Activated CD4-positive, alpha-beta memory T cell treated with anti-CD3 and anti-CD28 coated beads for 36 hours (primary cell): Measurements from ENCODE around the gene RGS17. TPM values are rescaled to one million over a fixed set of nuclear protein-coding genes. Genes with fewer than 3 reads are reported as not detected.

Source experiments
- CTCF ChIA-PET: fragments of 350-600 bp; sonication (Branson Sonifier 250); formaldehyde crosslinking; loops from one replicate; lab custom pipeline; 2021; ENCODE audit warnings: antibody characterized with exemption, inconsistent platforms; lab: Charles Lee
- POLR2A ChIA-PET: fragments of 350-600 bp; sonication (Branson Sonifier 250); formaldehyde crosslinking; loops from one replicate; lab custom pipeline; 2021; ENCODE audit warnings: antibody characterized with exemption; lab: Charles Lee
- DNase-seq: peaks from one replicate; pipeline ENCODE4 v3.0.0-alpha.2; 2020
- H3K27ac Mint-ChIP-seq: one replicate; pipeline ENCODE4 v1.8.0; 2021; ENCODE audit warnings: mixed read lengths
- H3K27me3 Mint-ChIP-seq: one replicate; pipeline ENCODE4 v1.8.0; 2021; ENCODE audit warnings: mixed read lengths
- H3K36me3 Mint-ChIP-seq: one replicate; pipeline ENCODE4 v1.8.0; 2021; ENCODE audit warnings: mixed read lengths
- H3K4me1 Mint-ChIP-seq: one replicate; pipeline ENCODE4 v1.8.0; 2021; ENCODE audit warnings: low read depth, mixed read lengths
- H3K4me3 Mint-ChIP-seq: one replicate; pipeline ENCODE4 v1.8.0; 2021; ENCODE audit warnings: mild to moderate bottlenecking, mixed read lengths
- H3K9me3 Mint-ChIP-seq: one replicate; pipeline ENCODE4 v1.8.0; 2021; ENCODE audit warnings: mixed read lengths
- intact Hi-C: fragments of 100-400 bp; cut with micrococcal nuclease; formaldehyde crosslinking; loops from one replicate; pipeline ENCODE4 v1.15.1; 2023
- total RNA-seq, 2 experiments: library from RNA; stranded (reverse); gene quantifications; one replicate each; pipeline ENCODE4 v1.2.3, GENCODE V29; 2021

RGS17 gene
- total RNA-seq, 2 experiments from 2014 or later, result not detected

- no peaks in the 10 kb centered on the region for H3K9me3 Mint-ChIP-seq
- H3K4me1 Mint-ChIP-seq, result no peaks in the 10 kb centered on the region
- no peaks in the 10 kb centered on the region for H3K27me3 Mint-ChIP-seq
- ChIA-PET POLR2A (no interaction called here), CTCF (no interaction called here)
- H3K4me3 Mint-ChIP-seq, result no peak overlapping the region
- H3K36me3 Mint-ChIP-seq, result no peaks in the 10 kb centered on the region
- no peak overlapping the region for H3K27ac Mint-ChIP-seq
- intact Hi-C loops, result no loop called here
- no peak for DNase-seq
Measured at GRCh38 chr6:153045271-153045670, 85.8 kb downstream of the RGS17 start.

- no peaks in the 10 kb centered on the region for H3K9me3 Mint-ChIP-seq
- no peak overlapping the region for H3K4me3 Mint-ChIP-seq
- intact Hi-C loops, result no loop called here
- CTCF ChIA-PET, result no interaction called here
- no peak overlapping the region for H3K27ac Mint-ChIP-seq
- no peak for DNase-seq
- H3K4me1 Mint-ChIP-seq, result no peaks in the 10 kb centered on the region
- no peaks in the 10 kb centered on the region for H3K36me3 Mint-ChIP-seq
- H3K27me3 Mint-ChIP-seq, result no peaks in the 10 kb centered on the region
- POLR2A ChIA-PET, result no interaction called here
Measured at GRCh38 chr6:153044295-153044694, 86.8 kb downstream of the RGS17 start.

GRCh38 chr6:153043719-153044118, 87.4 kb downstream of the RGS17 start:
- Mint-ChIP-seq H3K4me3 (no peak overlapping the region), H3K27ac (no peak overlapping the region), H3K9me3 (no peaks in the 10 kb centered on the region), H3K27me3 (no peaks in the 10 kb centered on the region), H3K36me3 (no peaks in the 10 kb centered on the region), H3K4me1 (no peaks in the 10 kb centered on the region)
- ChIA-PET POLR2A (no interaction called here), CTCF (no interaction called here)
- no peak for DNase-seq
- intact Hi-C loops, result no loop called here

GRCh38 chr6:153038378-153039057, 92.6 kb downstream of the RGS17 start:
- no peak for DNase-seq
- no peaks in the 10 kb centered on the region for H3K9me3 Mint-ChIP-seq
- CTCF ChIA-PET, result no interaction called here
- no peaks in the 10 kb centered on the region for H3K4me1 Mint-ChIP-seq
- H3K4me3 Mint-ChIP-seq, result no peak overlapping the region
- H3K27ac Mint-ChIP-seq, result no peak overlapping the region
- H3K27me3 Mint-ChIP-seq, result no peaks in the 10 kb centered on the region
- intact Hi-C loops, result loop anchor here (10.0 kb wide), 2 partner anchors 476 to 906 kb away; no protein-coding TSS in a partner anchor
- no peaks in the 10 kb centered on the region for H3K36me3 Mint-ChIP-seq
- POLR2A ChIA-PET, result no interaction called here

- Mint-ChIP-seq H3K27me3 (peaks cover 5% of the 10 kb centered on the region), H3K36me3 (no peaks in the 10 kb centered on the region), H3K4me1 (no peaks in the 10 kb centered on the region), H3K9me3 (no peaks in the 10 kb centered on the region), H3K27ac (no peak overlapping the region), H3K4me3 (no peak overlapping the region)
- intact Hi-C loops, result loop anchor here (5.0 to 10.0 kb wide), 3 partner anchors 278 to 911 kb away; no protein-coding TSS in a partner anchor
- POLR2A ChIA-PET, result no interaction called here
- no peak for DNase-seq
- CTCF ChIA-PET, result no interaction called here
Measured at GRCh38 chr6:153034139-153034538, 96.9 kb downstream of the RGS17 start.

GRCh38 chr6:153032255-153032882, 98.7 kb downstream of the RGS17 start:
- Mint-ChIP-seq H3K4me1 (no peaks in the 10 kb centered on the region), H3K9me3 (no peaks in the 10 kb centered on the region), H3K27ac (no peak overlapping the region), H3K36me3 (no peaks in the 10 kb centered on the region), H3K4me3 (no peak overlapping the region), H3K27me3 (peaks cover 5% of the 10 kb centered on the region)
- intact Hi-C loops, result loop anchor here (5.0 to 10.0 kb wide), 3 partner anchors 280 to 912 kb away; no protein-coding TSS in a partner anchor
- ChIA-PET CTCF (interaction anchor here (0.7 to 2.2 kb wide), 7 partner anchors 84 to 479 kb away, joined by 3 to 7 read pairs (median 3); no protein-coding TSS in a partner anchor), POLR2A (no interaction called here)
- DNase-seq, result no peak

- H3K4me1 Mint-ChIP-seq, result no peaks in the 10 kb centered on the region
- intact Hi-C loops, result loop anchor here (5.0 to 10.0 kb wide), 3 partner anchors 281 to 913 kb away; no protein-coding TSS in a partner anchor
- CTCF ChIA-PET, result interaction anchor here (2.2 kb wide), 1 partner anchor 480 kb away, joined by 7 read pairs; no protein-coding TSS in a partner anchor
- no peak overlapping the region for H3K4me3 Mint-ChIP-seq
- H3K27ac Mint-ChIP-seq, result no peak overlapping the region
- no peaks in the 10 kb centered on the region for H3K9me3 Mint-ChIP-seq
- H3K27me3 Mint-ChIP-seq, result peaks cover 9% of the 10 kb centered on the region
- no peak for DNase-seq
- POLR2A ChIA-PET, result no interaction called here
- H3K36me3 Mint-ChIP-seq, result no peaks in the 10 kb centered on the region
Measured at GRCh38 chr6:153031335-153031955, 99.6 kb downstream of the RGS17 start.

GRCh38 chr6:153028963-153029362, 102.1 kb downstream of the RGS17 start:
- no peak for DNase-seq
- Mint-ChIP-seq H3K9me3 (no peaks in the 10 kb centered on the region), H3K27ac (no peak overlapping the region), H3K36me3 (no peaks in the 10 kb centered on the region), H3K4me1 (peaks cover 5% of the 10 kb centered on the region), H3K4me3 (no peak overlapping the region), H3K27me3 (peaks cover 16% of the 10 kb centered on the region)
- POLR2A ChIA-PET, result no interaction called here
- CTCF ChIA-PET, result no interaction called here
- intact Hi-C loops, result no loop called here

- DNase-seq, result no peak
- Mint-ChIP-seq H3K27me3 (peaks cover 19% of the 10 kb centered on the region), H3K36me3 (no peaks in the 10 kb centered on the region), H3K4me1 (peaks cover 5% of the 10 kb centered on the region), H3K27ac (no peak overlapping the region), H3K9me3 (no peaks in the 10 kb centered on the region), H3K4me3 (no peak overlapping the region)
- POLR2A ChIA-PET, result no interaction called here
- intact Hi-C loops, result no loop called here
- CTCF ChIA-PET, result no interaction called here
Measured at GRCh38 chr6:153028286-153028685, 102.8 kb downstream of the RGS17 start.

GRCh38 chr6:153027480-153027879, 103.6 kb downstream of the RGS17 start:
- POLR2A ChIA-PET, result no interaction called here
- H3K9me3 Mint-ChIP-seq, result no peaks in the 10 kb centered on the region
- H3K4me1 Mint-ChIP-seq, result peaks cover 5% of the 10 kb centered on the region
- no peak overlapping the region for H3K27ac Mint-ChIP-seq
- no peaks in the 10 kb centered on the region for H3K36me3 Mint-ChIP-seq
- peaks cover 19% of the 10 kb centered on the region for H3K27me3 Mint-ChIP-seq
- intact Hi-C loops, result no loop called here
- CTCF ChIA-PET, result interaction anchor here (1.0 kb wide), 1 partner anchor 73 kb away, joined by 4 read pairs; no protein-coding TSS in a partner anchor
- DNase-seq, result no peak
- H3K4me3 Mint-ChIP-seq, result no peak overlapping the region

- ChIA-PET POLR2A (no interaction called here), CTCF (interaction anchor here (0.5 to 2.2 kb wide), 8 partner anchors 8 to 223 kb away, joined by 3 to 10 read pairs (median 4); no protein-coding TSS in a partner anchor)
- H3K4me1 Mint-ChIP-seq, result peaks cover 5% of the 10 kb centered on the region
- no peaks in the 10 kb centered on the region for H3K9me3 Mint-ChIP-seq
- H3K4me3 Mint-ChIP-seq, result no peak overlapping the region
- no peaks in the 10 kb centered on the region for H3K36me3 Mint-ChIP-seq
- H3K27me3 Mint-ChIP-seq, result peaks cover 14% of the 10 kb centered on the region
- H3K27ac Mint-ChIP-seq, result no peak overlapping the region
- no peak for DNase-seq
- intact Hi-C loops, result loop anchor here (1.0 to 2.0 kb wide), 4 partner anchors 22 to 160 kb away; partner anchors contain the start of genes FBXO5 and MTRF1L
Measured at GRCh38 chr6:153024709-153025017, 106.4 kb downstream of the RGS17 start.
